GM21528 (cell line): Measurements from ENCODE around the gene BMPER.

Source experiments
- ATAC-seq: cut with Tn5 transposase; IDR thresholded peaks from one replicate; pipeline ENCODE4 v1.9.1; 2021; ENCODE audit warnings: mild to moderate bottlenecking, moderate library complexity; ENCODE audit not compliant: unreplicated experiment, low FRiP score

BMPER gene

GRCh38 chr7:33919449-33919848 lies 14.1 kb downstream of the BMPER start:
- no peak for ATAC-seq

GRCh38 chr7:33921216-33921938 lies 16.0 kb downstream of the BMPER start:
- ATAC-seq = no peak

GRCh38 chr7:33922820-33923219 lies 17.5 kb downstream of the BMPER start:
- ATAC-seq = no peak

DNA sequence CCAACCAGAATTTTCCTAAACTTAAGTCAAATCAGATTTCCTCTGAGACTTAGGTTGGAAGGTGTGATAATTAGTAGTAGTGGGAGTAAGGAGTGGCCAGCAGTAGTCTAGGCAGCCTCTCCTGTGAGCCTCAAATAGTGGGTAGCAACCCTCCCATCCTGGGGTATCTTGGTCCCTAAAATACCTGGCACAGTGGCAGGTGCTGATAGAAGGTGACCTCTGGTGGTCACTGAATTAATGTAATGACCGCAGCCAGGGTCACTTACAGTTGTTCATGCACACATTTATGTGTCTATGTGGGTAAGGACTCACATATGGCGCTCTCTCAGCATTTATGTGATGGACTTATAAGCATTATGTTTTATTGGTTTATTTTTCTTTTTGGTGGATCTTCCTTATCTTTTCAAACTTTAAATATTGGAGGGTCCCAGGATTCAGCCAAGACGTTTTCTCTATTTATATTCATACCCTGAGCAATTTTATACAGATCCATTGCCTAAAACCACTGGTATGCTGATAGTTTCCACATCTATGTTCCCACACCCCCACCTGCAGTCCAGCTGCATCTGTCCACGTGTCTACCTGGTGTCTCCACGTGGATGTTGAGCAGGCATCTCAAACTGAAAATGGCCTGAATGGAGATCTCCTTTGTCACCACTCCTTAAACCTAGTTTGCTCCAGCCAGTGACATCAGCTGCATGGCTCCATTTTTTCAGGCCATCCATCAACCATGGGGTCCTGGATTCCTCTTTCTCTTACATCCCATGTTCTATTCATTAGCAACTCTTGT lies 18.3 kb downstream of the BMPER start:
- ATAC-seq = no peak

DNA sequence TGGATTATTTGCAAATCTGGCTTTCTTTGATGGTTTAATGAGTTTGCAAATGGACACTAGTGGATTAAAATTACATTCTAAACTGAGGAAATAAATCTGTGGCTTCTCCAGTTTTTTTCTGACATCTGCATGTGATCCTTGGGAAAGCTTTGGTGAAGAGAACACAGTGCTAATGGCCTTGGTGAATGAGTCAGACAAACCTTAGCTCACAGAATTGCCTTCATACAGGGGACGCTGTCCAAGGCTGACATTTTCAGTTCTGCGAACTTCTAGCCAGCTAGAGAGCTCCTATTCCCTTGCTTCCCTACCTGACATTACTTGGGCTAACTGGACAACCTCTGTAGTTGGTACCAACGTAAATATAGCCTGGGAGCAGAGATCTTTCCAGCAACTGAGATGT lies 21.2 kb downstream of the BMPER start:
- ATAC-seq = no peak

DNA sequence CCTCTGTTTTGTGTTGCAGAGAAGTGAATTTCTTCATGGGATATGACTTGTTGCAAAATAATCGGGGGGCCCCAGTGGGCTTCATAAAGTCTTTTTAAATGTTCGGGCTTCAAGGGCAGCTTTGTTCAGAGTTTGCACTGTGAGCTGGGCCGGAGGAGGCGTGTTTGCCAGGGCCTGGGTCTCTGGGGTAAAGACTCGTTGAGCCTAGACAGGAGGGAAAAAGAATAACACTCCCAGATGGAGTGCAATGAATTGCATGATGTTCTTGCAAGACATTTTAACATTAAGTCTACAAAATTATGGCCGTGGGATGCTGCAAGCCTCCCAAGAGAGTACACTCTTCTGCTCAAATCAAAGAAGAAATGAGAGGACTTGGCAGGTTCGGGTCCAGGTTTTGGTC lies 23.6 kb downstream of the BMPER start:
- no peak for ATAC-seq

GRCh38 chr7:33932221-33932620 lies 26.9 kb downstream of the BMPER start:
- ATAC-seq = no peak

- ATAC-seq = no peak
These were observed 27.6 kb downstream of the BMPER start for GRCh38 chr7:33932832-33933468.

- ATAC-seq = no peak
These were observed 28.4 kb downstream of the BMPER start for GRCh38 chr7:33933611-33934281.

DNA sequence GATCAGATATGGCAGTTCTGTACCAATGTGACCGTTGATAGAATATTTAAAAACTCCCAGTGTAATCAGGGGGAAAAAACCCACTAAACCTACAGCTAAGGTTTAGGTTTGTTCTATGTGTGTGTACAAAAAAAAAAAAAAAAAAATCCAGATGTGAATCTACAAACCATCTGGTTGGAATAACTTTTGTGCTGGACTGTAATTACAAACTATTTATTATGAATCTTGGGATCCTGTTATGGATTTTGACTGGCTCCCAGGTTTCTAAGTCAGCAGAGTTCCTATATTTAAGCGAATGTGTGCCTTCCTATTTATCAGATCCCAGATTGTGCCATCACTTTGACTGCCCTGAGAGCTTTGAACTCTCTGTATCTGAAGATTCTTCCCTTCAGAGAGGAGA lies 29.1 kb downstream of the BMPER start:
- no peak for ATAC-seq

GRCh38 chr7:33936503-33936902 lies 31.2 kb downstream of the BMPER start:
- ATAC-seq = no peak

DNA sequence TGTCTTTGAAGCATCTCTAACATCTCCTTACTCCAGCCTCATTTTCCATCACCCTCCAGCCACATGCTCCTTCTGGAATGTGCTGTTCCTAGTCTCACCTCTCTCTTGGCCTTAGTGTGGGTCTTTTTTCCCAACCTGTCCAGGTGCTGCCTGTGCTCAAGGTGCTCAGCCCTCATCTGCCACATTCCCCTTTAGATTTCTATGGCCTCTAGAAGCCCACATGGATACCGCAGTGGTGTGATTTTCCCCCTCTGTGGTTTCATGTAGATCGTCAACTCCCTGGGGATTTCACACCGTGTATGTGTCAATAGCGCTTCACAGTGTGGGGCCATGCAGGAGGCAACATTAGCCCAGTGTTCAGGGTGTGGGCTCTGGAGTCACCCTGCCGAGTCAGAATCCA lies 32.5 kb downstream of the BMPER start:
- no peak for ATAC-seq

DNA sequence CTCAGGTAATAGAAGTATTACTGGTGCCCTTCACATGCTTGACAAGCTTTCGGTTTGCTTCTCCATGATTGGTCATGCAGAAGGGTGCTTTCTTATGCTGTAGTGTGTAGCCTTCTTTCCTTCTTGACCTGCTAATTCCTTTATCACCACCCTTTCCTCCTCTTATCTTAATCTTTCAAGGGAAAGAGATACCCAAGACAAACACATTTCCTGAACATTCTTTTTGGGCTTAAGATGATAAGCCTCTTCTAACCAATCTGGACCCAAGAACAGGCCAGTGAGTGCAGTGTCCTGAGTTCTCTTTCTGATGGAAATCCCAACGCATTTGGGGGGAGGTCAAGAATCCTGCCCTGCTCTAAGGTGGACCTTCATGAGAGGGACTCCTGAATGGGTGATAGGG lies 33.8 kb downstream of the BMPER start:
- ATAC-seq = no peak

GRCh38 chr7:33940503-33940902 lies 35.2 kb downstream of the BMPER start:
- no peak for ATAC-seq

GRCh38 chr7:33941418-33941817 lies 36.1 kb downstream of the BMPER start:
- no peak for ATAC-seq

DNA sequence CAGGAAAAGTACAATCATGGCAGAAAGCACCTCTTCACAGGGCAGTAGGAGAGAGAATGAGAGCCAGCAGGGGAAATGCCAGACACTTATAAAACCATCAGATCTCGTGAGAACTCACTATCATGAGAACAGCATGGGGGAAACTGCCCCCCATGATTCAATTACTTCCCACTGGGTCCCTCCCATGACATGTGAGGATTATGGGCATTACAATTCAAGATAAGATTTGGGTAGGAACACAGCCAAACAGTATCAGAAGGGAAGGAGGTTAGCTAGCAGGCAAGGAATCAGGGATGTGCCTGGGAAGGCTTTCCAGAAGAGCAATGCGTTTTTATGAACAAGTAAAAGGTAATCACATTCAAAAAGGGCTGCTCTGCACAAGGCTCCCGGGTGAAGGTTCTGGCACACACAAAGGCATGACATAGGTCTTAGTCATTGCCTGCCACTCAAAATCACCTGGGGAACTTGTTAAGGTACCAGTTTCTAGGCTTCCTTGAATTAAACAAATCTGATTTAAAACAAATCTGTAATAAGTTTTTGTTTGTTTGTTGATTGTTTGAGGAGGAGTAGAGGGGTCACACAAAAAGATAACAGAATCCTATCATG lies 40.9 kb downstream of the BMPER start:
- no peak for ATAC-seq

- no peak for ATAC-seq
These were observed 44.8 kb downstream of the BMPER start for GRCh38 chr7:33950047-33950714.

DNA sequence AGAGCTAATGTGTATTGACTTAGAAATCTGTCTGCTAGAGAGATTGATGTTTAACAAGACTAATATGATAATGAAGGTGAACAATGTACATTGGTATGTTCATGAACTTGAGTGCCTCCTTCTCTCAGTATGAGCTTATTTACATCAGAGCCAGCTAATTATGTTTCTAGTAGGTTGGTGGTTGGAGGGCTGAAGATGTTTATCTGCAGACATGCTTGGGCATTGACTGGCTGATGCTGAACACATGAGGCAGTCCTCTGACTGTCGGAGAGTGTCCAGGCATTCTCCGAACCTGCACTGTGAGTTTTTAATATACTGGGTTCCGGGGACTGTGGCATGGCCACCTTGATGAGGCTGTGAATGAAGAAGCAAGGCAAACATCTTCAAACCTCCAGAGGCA lies 47.5 kb downstream of the BMPER start:
- ATAC-seq = no peak

GRCh38 chr7:33958104-33958503 lies 52.8 kb downstream of the BMPER start:
- no peak for ATAC-seq

DNA sequence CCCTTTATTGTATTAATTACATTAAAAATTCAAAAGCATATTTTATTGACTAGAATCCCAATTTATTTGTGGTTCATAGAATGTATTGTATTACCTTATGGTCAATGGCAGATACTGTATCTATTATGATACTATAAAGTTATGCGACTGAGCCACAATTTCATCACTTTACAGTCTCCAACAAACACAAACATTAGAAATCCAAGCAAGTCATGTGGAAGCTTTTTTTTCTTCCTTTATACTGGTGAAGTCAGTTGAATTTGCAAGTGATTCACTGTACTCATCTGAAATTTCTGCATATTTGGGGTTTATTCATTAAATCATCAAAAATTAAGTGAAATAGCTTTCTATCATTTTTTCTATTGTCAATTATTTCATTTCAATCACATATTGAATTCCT lies 54.3 kb downstream of the BMPER start:
- no peak for ATAC-seq
